ENCODE data around the gene MEI1.

DNA sequence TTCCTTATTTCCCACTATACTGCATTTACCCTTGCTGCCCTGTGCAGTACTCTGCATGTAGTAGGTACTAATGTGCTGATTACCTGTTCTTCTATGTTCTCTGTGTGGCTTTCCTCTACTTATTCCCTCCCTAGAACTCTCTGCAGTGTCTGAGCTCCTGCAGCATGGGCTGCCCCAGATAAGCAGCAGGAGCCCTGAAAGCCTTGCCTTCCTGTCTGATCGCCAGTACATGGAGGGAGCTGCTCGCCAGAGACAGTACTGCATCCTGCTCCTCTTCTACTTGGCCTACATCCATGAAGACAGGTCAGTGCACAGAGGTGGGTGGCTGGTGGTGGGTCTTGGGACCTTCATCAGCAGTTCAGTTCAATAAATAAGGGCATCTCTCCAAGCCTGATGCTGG lies 58.9 kb downstream of the MEI1 start:
- TF ChIP-seq RCOR1 (IDR thresholded peaks at IDR 0.05; ENCODE audit: insufficient replicate concordance, low read length) (no peak), POLR2A (IDR thresholded peaks at IDR 0.05; ENCODE audit: low read depth, low read length) (no peak), BHLHE40 (IDR thresholded peaks at IDR 0.05; ENCODE audit: low read depth, low read length) (no peak), MAFK (IDR thresholded peaks at IDR 0.05; ENCODE audit: low read depth, low read length) (no peak), CEBPB (IDR thresholded peaks at IDR 0.05; ENCODE audit: low read depth, low read length) (no peak), RAD21 (IDR thresholded peaks at IDR 0.05; ENCODE audit: low read length) (no peak), SMC3 (IDR thresholded peaks at IDR 0.05; ENCODE audit: low read depth, low read length) (no peak), MAZ (IDR thresholded peaks at IDR 0.05; ENCODE audit: borderline replicate concordance, low read depth, low read length) (no peak), RFX5 (IDR thresholded peaks at IDR 0.05; ENCODE audit: low read depth, low read length) (no peak), FOS (IDR thresholded peaks at IDR 0.05; ENCODE audit: low read depth, low read length) (no peak), NFE2L2 (IDR thresholded peaks at IDR 0.05; ENCODE audit: low read depth, low read length) (no peak)
- TF ChIP-seq, protein P1, sequence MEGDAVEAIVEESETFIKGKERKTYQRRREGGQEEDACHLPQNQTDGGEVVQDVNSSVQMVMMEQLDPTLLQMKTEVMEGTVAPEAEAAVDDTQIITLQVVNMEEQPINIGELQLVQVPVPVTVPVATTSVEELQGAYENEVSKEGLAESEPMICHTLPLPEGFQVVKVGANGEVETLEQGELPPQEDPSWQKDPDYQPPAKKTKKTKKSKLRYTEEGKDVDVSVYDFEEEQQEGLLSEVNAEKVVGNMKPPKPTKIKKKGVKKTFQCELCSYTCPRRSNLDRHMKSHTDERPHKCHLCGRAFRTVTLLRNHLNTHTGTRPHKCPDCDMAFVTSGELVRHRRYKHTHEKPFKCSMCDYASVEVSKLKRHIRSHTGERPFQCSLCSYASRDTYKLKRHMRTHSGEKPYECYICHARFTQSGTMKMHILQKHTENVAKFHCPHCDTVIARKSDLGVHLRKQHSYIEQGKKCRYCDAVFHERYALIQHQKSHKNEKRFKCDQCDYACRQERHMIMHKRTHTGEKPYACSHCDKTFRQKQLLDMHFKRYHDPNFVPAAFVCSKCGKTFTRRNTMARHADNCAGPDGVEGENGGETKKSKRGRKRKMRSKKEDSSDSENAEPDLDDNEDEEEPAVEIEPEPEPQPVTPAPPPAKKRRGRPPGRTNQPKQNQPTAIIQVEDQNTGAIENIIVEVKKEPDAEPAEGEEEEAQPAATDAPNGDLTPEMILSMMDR (conservative IDR thresholded peaks at IDR 0.05; ENCODE audit: low read depth, low read length) = no peak
- TF ChIP-seq, protein P2, sequence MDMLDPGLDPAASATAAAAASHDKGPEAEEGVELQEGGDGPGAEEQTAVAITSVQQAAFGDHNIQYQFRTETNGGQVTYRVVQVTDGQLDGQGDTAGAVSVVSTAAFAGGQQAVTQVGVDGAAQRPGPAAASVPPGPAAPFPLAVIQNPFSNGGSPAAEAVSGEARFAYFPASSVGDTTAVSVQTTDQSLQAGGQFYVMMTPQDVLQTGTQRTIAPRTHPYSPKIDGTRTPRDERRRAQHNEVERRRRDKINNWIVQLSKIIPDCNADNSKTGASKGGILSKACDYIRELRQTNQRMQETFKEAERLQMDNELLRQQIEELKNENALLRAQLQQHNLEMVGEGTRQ (IDR thresholded peaks at IDR 0.05; ENCODE audit: low read depth, low read length) = no peak
- TF ChIP-seq, protein P3, sequence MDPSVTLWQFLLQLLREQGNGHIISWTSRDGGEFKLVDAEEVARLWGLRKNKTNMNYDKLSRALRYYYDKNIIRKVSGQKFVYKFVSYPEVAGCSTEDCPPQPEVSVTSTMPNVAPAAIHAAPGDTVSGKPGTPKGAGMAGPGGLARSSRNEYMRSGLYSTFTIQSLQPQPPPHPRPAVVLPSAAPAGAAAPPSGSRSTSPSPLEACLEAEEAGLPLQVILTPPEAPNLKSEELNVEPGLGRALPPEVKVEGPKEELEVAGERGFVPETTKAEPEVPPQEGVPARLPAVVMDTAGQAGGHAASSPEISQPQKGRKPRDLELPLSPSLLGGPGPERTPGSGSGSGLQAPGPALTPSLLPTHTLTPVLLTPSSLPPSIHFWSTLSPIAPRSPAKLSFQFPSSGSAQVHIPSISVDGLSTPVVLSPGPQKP (IDR thresholded peaks at IDR 0.05; ENCODE audit: borderline replicate concordance, low read depth, low read length) = no peak
